ENCODE data around the gene BCL2L11. TPM values are rescaled to one million over a fixed set of nuclear protein-coding genes. Genes with fewer than 3 reads are reported as not detected.

The BCL2L11 gene
- total and polyA plus RNA-seq, 8 donors, result 16.7 to 35.7 (median 27.5) TPM

- H3K27me3 ChIP-seq, result no peaks in the 10 kb centered on the region
- peaks cover 0 to 9% of the 10 kb centered on the region in 2 donors for H3K4me1 ChIP-seq
- H3K4me3 ChIP-seq, result no peak overlapping the region
- no peaks in the 10 kb centered on the region for H3K36me3 ChIP-seq
- DNase-seq (no peak), ATAC-seq (no peak)
- TF ChIP-seq, protein P1, sequence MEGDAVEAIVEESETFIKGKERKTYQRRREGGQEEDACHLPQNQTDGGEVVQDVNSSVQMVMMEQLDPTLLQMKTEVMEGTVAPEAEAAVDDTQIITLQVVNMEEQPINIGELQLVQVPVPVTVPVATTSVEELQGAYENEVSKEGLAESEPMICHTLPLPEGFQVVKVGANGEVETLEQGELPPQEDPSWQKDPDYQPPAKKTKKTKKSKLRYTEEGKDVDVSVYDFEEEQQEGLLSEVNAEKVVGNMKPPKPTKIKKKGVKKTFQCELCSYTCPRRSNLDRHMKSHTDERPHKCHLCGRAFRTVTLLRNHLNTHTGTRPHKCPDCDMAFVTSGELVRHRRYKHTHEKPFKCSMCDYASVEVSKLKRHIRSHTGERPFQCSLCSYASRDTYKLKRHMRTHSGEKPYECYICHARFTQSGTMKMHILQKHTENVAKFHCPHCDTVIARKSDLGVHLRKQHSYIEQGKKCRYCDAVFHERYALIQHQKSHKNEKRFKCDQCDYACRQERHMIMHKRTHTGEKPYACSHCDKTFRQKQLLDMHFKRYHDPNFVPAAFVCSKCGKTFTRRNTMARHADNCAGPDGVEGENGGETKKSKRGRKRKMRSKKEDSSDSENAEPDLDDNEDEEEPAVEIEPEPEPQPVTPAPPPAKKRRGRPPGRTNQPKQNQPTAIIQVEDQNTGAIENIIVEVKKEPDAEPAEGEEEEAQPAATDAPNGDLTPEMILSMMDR (IDR thresholded peaks at IDR 0.05), result no peak
- intact Hi-C loops (cut with DNase I), result no loop called here
- H3K27ac ChIP-seq, result no peak overlapping the region
- H3K9me3 ChIP-seq, result no peaks in the 10 kb centered on the region
Observed at GRCh38 chr2:111186933-111187332, 66.2 kb downstream of the BCL2L11 start.

DNA sequence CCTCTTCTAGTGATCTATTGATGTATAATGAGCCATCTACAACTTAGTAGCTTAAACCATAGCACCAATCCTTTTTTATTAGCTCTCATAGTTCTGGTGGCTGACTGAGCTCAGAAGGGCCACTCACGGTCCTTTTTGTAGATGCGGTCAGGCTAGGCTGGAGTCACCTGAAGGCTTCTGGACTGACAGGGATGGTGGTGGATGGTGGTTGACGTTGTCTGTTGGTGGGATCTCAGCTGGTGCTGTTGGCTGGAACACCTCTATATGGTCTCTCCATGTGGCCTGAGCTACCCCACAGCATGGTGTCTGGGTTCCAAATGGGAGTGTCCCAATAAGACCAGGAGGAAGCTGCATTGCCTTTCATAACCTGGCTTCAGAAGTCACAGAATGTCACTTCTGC is 68.0 kb downstream of the BCL2L11 start:
- H3K27ac ChIP-seq, result no peak overlapping the region
- no peaks in the 10 kb centered on the region for H3K36me3 ChIP-seq
- intact Hi-C loops (cut with DNase I), result no loop called here
- TF ChIP-seq, protein P1 (IDR thresholded peaks at IDR 0.05), result no peak
- no peak overlapping the region for H3K4me3 ChIP-seq
- H3K27me3 ChIP-seq, result no peaks in the 10 kb centered on the region
- H3K9me3 ChIP-seq, result no peaks in the 10 kb centered on the region
- ATAC-seq (no peak), DNase-seq (no peak)
- H3K4me1 ChIP-seq, result peaks cover 0 to 9% of the 10 kb centered on the region in 2 donors

GRCh38 chr2:111189106-111189505 is 68.4 kb downstream of the BCL2L11 start:
- Histone ChIP-seq H3K9me3 (no peaks in the 10 kb centered on the region), H3K27ac (no peak overlapping the region), H3K36me3 (no peaks in the 10 kb centered on the region), H3K27me3 (no peaks in the 10 kb centered on the region), H3K4me1 (peaks cover 0 to 9% of the 10 kb centered on the region in 2 donors), H3K4me3 (no peak overlapping the region)
- TF ChIP-seq, protein P1 (IDR thresholded peaks at IDR 0.05), result no peak
- intact Hi-C loops (cut with DNase I), result no loop called here
- ATAC-seq, result no peak
- no peak for DNase-seq

GRCh38 chr2:111190816-111191540 is 70.3 kb downstream of the BCL2L11 start:
- ATAC-seq (no peak), DNase-seq (no peak)
- no peaks in the 10 kb centered on the region for H3K36me3 ChIP-seq
- H3K9me3 ChIP-seq, result no peaks in the 10 kb centered on the region
- H3K4me3 ChIP-seq, result no peak overlapping the region
- H3K4me1 ChIP-seq, result peaks cover 0 to 9% of the 10 kb centered on the region in 2 donors
- no peaks in the 10 kb centered on the region for H3K27me3 ChIP-seq
- intact Hi-C loops (cut with DNase I), result no loop called here
- TF ChIP-seq, protein P1 (IDR thresholded peaks at IDR 0.05), result no peak
- H3K27ac ChIP-seq, result no peak overlapping the region

- H3K27ac ChIP-seq, result no peak overlapping the region
- TF ChIP-seq, protein P1 (IDR thresholded peaks at IDR 0.05), result no peak
- H3K9me3 ChIP-seq, result no peaks in the 10 kb centered on the region
- DNase-seq (no peak), ATAC-seq (no peak)
- no peaks in the 10 kb centered on the region for H3K36me3 ChIP-seq
- H3K4me3 ChIP-seq, result no peak overlapping the region
- H3K4me1 ChIP-seq, result peaks cover 0 to 9% of the 10 kb centered on the region in 2 donors
- H3K27me3 ChIP-seq, result no peaks in the 10 kb centered on the region
- intact Hi-C loops (cut with DNase I), result no loop called here
Observed at GRCh38 chr2:111191877-111192276, 71.2 kb downstream of the BCL2L11 start.

All from left lung (tissue), 10 donors.